Measurements from ENCODE around the gene UBXN6.

UBXN6 gene

GRCh38 chr19:4467835-4468234 lies 10.2 kb upstream of the UBXN6 start:
- H3K27me3 ChIP-seq (ENCODE audit: insufficient read depth, poor library complexity, severe bottlenecking): no peaks in the 10 kb centered on the region
- TF ChIP-seq POLR2AphosphoS5 (IDR thresholded peaks at IDR 0.05; ENCODE audit: low read depth) (no peak), GABPA (IDR thresholded peaks at IDR 0.05; ENCODE audit: low read depth) (no peak), CTCF (IDR thresholded peaks at IDR 0.05; ENCODE audit: insufficient read depth, low read length) (no peak), REST (IDR thresholded peaks at IDR 0.05; ENCODE audit: insufficient replicate concordance, low read depth) (no peak), SPI1 (IDR thresholded peaks at IDR 0.05; ENCODE audit: borderline replicate concordance, low read depth) (no peak)
- H3K27ac ChIP-seq (replicated peaks): no peak overlapping the region
- no peak for DNase-seq (ENCODE audit: low read depth in 1 of 2, low spot score in 1 of 2)
- no peak overlapping the region for H3K4me3 ChIP-seq (replicated peaks; ENCODE audit: insufficient read depth, low read length)

- H3K27me3 ChIP-seq (ENCODE audit: insufficient read depth, poor library complexity, severe bottlenecking): no peaks in the 10 kb centered on the region
- no peak for DNase-seq (ENCODE audit: low read depth in 1 of 2, low spot score in 1 of 2)
- H3K4me3 ChIP-seq (replicated peaks; ENCODE audit: insufficient read depth, low read length): no peak overlapping the region
- no peak overlapping the region for H3K27ac ChIP-seq (replicated peaks)
- TF ChIP-seq CTCF (IDR thresholded peaks at IDR 0.05; ENCODE audit: insufficient read depth, low read length) (no peak), REST (IDR thresholded peaks at IDR 0.05; ENCODE audit: insufficient replicate concordance, low read depth) (no peak), POLR2AphosphoS5 (IDR thresholded peaks at IDR 0.05; ENCODE audit: low read depth) (no peak), GABPA (IDR thresholded peaks at IDR 0.05; ENCODE audit: low read depth) (no peak), SPI1 (IDR thresholded peaks at IDR 0.05; ENCODE audit: borderline replicate concordance, low read depth) (no peak)
These were observed 7.4 kb upstream of the UBXN6 start for GRCh38 chr19:4464815-4465581.

GRCh38 chr19:4456843-4457653 lies 546 bp downstream of the UBXN6 start:
- DNase-seq (ENCODE audit: low read depth in 1 of 2, low spot score in 1 of 2): peak in 1 of 2 experiments; percentile 55
- Histone ChIP-seq H3K27me3 (ENCODE audit: insufficient read depth, poor library complexity, severe bottlenecking) (no peaks in the 10 kb centered on the region), H3K27ac (replicated peaks) (peak overlapping the region; percentile 74), H3K4me3 (replicated peaks; ENCODE audit: insufficient read depth, low read length) (peak overlapping the region; percentile 78)
- TF ChIP-seq POLR2AphosphoS5 (IDR thresholded peaks at IDR 0.05; ENCODE audit: low read depth): no peak

GRCh38 chr19:4456476-4456842 lies 1.1 kb downstream of the UBXN6 start:
- peak; percentile 76 to 81 for DNase-seq (ENCODE audit: low read depth in 1 of 2, low spot score in 1 of 2)
- Histone ChIP-seq H3K27ac (replicated peaks) (peak overlapping the region; percentile 46), H3K4me3 (replicated peaks; ENCODE audit: insufficient read depth, low read length) (peak overlapping the region; percentile 78), H3K27me3 (ENCODE audit: insufficient read depth, poor library complexity, severe bottlenecking) (no peaks in the 10 kb centered on the region)
- peak; percentile 38; the same call in 1 of the 2 replicates for TF ChIP-seq POLR2AphosphoS5 (IDR thresholded peaks at IDR 0.05; ENCODE audit: low read depth)
- peak; percentile 58; the same call in 1 of the 2 replicates for TF ChIP-seq SPI1 (IDR thresholded peaks at IDR 0.05; ENCODE audit: borderline replicate concordance, low read depth)
- TF ChIP-seq REST (IDR thresholded peaks at IDR 0.05; ENCODE audit: insufficient replicate concordance, low read depth): no peak
